Caco-2 (cell line): ENCODE results near the gene KIRREL3. TPM values are rescaled to one million over a fixed set of nuclear protein-coding genes. Genes with fewer than 3 reads are reported as not detected.

Experiments
- BruUV-seq: library from RNA; stranded (reverse); fragments of 400-500 nt; replicated peaks from 2 replicates; lab custom pipeline; 2021; lab: Mats Ljungman, UMichigan
- CTCF ChIA-PET: fragments of 300-600 bp; sonication (Branson Sonifier 250); formaldehyde crosslinking; loops from one replicate; lab custom pipeline; 2022; ENCODE audit warnings: antibody characterized with exemption; lab: Charles Lee
- POLR2A ChIA-PET: fragments of 300-600 bp; sonication (Branson Sonifier 250); formaldehyde crosslinking; loops from one replicate; lab custom pipeline; 2022; ENCODE audit warnings: antibody characterized with exemption; lab: Charles Lee
- DNase-seq, 2 experiments: peaks; one replicate each; pipeline versions ENCODE4 v3.0.0 to v3.0.0-alpha.2; 2020 to 2022
- H3K27me3 ChIP-seq: replicated peaks from 2 replicates; pipeline ENCODE4 v1.6.0; 2011; ENCODE audit warnings: low read length; ENCODE audit not compliant: control insufficient read depth, insufficient read depth
- H3K36me3 ChIP-seq: 2 replicates; pipeline ENCODE4 v1.5.1; 2011; ENCODE audit warnings: low read length; ENCODE audit not compliant: control insufficient read depth, insufficient read depth
- H3K4me1 ChIP-seq: fragments of 250-450 bp; sonication (Bioruptor Pico); 2 replicates; pipeline ENCODE4 v1.5.1; 2020; ENCODE audit warnings: mild to moderate bottlenecking
- H3K4me3 ChIP-seq: 2 replicates; pipeline ENCODE4 v1.5.1; 2011; ENCODE audit warnings: low read depth, mild to moderate bottlenecking, control low read depth, low read length
- H3K9me3 ChIP-seq: fragments of 250-450 bp; sonication (Bioruptor Pico); 2 replicates; pipeline ENCODE4 v1.5.1; 2020; ENCODE audit warnings: mild to moderate bottlenecking, moderate library complexity
- H3K27ac Mint-ChIP-seq: one replicate; pipeline ENCODE4 v1.8.0; 2022; ENCODE audit warnings: mixed read lengths; ENCODE audit not compliant: unreplicated experiment
- H3K27me3 Mint-ChIP-seq: one replicate; pipeline ENCODE4 v1.8.0; 2022; ENCODE audit warnings: mixed read lengths; ENCODE audit not compliant: insufficient read depth, unreplicated experiment
- H3K36me3 Mint-ChIP-seq: one replicate; pipeline ENCODE4 v1.8.0; 2022; ENCODE audit warnings: mild to moderate bottlenecking, mixed read lengths; ENCODE audit not compliant: insufficient read depth, unreplicated experiment
- H3K4me1 Mint-ChIP-seq: one replicate; pipeline ENCODE4 v1.8.0; 2022; ENCODE audit warnings: low read depth, mixed read lengths; ENCODE audit not compliant: unreplicated experiment
- H3K4me3 Mint-ChIP-seq: one replicate; pipeline ENCODE4 v1.8.0; 2022; ENCODE audit warnings: mild to moderate bottlenecking, moderate library complexity, mixed read lengths; ENCODE audit not compliant: unreplicated experiment
- H3K9me3 Mint-ChIP-seq: one replicate; pipeline ENCODE4 v1.8.0; 2022; ENCODE audit warnings: mixed read lengths; ENCODE audit not compliant: unreplicated experiment
- intact Hi-C: fragments of 100-400 bp; cut with micrococcal nuclease; formaldehyde crosslinking; loops from one replicate; pipeline ENCODE4 v1.10.0; 2022; ENCODE audit not compliant: unreplicated experiment
- total RNA-seq: library from RNA; stranded (reverse); gene quantifications from 2 replicates; pipeline ENCODE4 v1.2.3, GENCODE V29; 2022
- TF ChIP-seq, protein P1 (sequence below), 2 experiments: fragments of 200-600 bp in 1 of 2; IDR thresholded peaks; 1 replicate in 1 of 2; 2 replicates in 1 of 2; pipeline versions ENCODE4 v1.5.1 to v1.8.0; 2011 to 2022; ENCODE audit warnings: antibody characterized with exemption in 1 of 2, control low read depth in 1 of 2, inconsistent platforms in 1 of 2, low read depth in 1 of 2, low read length in 1 of 2, mild to moderate bottlenecking in 1 of 2, moderate library complexity in 1 of 2; ENCODE audit not compliant: insufficient read depth in 1 of 2, severe bottlenecking in 1 of 2, unreplicated experiment in 1 of 2

Gene KIRREL3
- total RNA-seq, 1 experiment from 2014 or later = not detected

DNA sequence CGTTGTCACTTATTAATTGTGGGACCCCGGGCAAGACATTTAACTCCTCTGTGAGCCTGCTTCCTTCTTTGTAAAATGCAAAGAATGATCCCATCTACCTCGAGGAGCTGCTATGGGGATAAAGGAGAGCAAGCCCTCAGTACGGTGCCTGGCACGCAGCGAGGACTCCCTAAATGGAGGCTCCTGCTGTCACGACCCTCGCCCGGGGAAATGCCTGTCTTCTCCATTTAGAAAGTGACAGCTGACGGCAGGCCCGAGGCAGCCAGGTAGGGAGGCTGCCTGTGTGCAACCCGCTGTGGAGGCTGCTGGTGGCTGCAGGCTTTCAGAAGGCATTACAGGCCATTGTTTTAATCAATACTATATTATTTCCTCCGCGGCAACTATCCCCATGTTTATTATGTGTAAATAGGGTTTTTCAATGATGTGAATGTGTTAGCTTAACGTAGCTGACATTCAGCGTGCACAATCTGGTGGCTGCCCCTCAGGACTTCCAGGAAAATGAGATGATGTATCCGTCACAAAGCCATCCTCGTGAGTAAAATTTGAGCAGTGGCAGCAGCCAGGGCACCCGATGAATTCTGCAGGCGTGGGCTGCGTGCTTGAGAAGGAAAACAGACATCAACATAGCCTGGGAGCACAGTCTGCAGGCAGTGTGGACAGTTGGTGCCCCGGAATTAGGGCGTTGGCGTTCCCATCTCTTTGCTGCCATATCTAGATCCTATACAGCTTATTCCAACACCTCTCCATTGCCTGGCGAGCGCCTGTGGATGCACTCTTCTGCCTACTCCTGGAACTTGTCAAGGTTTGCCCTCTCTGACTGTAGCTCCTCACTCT, 416.8 kb downstream of the KIRREL3 start:
- DNase-seq = no peak
- Mint-ChIP-seq H3K36me3 (no peaks in the 10 kb centered on the region), H3K27ac (no peak overlapping the region), H3K27me3 (peaks cover 21% of the 10 kb centered on the region), H3K4me3 (no peak overlapping the region), H3K9me3 (no peaks in the 10 kb centered on the region), H3K4me1 (no peaks in the 10 kb centered on the region)
- no peaks in the 10 kb centered on the region for H3K36me3 ChIP-seq
- no TSS peak for BruUV-seq
- ChIA-PET POLR2A (no interaction called here), CTCF (no interaction called here)
- H3K9me3 ChIP-seq = no peaks in the 10 kb centered on the region
- TF ChIP-seq, protein P1, sequence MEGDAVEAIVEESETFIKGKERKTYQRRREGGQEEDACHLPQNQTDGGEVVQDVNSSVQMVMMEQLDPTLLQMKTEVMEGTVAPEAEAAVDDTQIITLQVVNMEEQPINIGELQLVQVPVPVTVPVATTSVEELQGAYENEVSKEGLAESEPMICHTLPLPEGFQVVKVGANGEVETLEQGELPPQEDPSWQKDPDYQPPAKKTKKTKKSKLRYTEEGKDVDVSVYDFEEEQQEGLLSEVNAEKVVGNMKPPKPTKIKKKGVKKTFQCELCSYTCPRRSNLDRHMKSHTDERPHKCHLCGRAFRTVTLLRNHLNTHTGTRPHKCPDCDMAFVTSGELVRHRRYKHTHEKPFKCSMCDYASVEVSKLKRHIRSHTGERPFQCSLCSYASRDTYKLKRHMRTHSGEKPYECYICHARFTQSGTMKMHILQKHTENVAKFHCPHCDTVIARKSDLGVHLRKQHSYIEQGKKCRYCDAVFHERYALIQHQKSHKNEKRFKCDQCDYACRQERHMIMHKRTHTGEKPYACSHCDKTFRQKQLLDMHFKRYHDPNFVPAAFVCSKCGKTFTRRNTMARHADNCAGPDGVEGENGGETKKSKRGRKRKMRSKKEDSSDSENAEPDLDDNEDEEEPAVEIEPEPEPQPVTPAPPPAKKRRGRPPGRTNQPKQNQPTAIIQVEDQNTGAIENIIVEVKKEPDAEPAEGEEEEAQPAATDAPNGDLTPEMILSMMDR (IDR thresholded peaks at IDR 0.05; ENCODE audit: insufficient read depth in 1 of 2, low read depth in 1 of 2, low read length in 1 of 2, severe bottlenecking in 1 of 2, unreplicated experiment in 1 of 2) = no peak
- H3K4me1 ChIP-seq = no peaks in the 10 kb centered on the region
- H3K4me3 ChIP-seq = no peak overlapping the region
- H3K27me3 ChIP-seq = no peaks in the 10 kb centered on the region; the same call in none of the 2 replicates
- intact Hi-C loops = no loop called here

DNA sequence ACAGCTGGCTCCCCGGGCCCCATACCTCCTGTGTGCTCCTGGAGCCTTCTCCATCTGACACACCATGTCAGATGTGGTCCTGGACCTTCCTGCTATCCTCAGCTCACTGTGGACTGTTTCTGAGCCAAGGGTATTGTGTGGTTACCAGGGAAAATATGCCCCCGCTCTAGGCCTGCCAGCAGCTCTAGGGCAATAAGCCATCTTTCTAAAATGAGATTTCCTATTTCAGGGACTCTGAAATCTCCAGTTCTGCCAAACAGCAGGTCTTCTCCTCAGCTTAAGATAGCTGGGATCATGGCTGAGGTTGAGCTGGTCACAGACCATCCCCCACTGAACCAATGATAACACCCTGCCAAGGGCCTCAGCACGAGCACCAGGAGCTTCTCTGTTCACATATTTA, 417.5 kb downstream of the KIRREL3 start:
- Mint-ChIP-seq H3K27me3 (peaks cover 21% of the 10 kb centered on the region), H3K4me1 (no peaks in the 10 kb centered on the region), H3K36me3 (no peaks in the 10 kb centered on the region), H3K9me3 (no peaks in the 10 kb centered on the region), H3K27ac (no peak overlapping the region), H3K4me3 (no peak overlapping the region)
- H3K4me3 ChIP-seq = no peak overlapping the region
- no TSS peak for BruUV-seq
- peaks cover 1% of the 10 kb centered on the region for H3K27me3 ChIP-seq
- CTCF ChIA-PET = no interaction called here
- TF ChIP-seq, protein P1 (IDR thresholded peaks at IDR 0.05; ENCODE audit: insufficient read depth in 1 of 2, low read depth in 1 of 2, low read length in 1 of 2, severe bottlenecking in 1 of 2, unreplicated experiment in 1 of 2) = no peak
- H3K4me1 ChIP-seq = no peaks in the 10 kb centered on the region
- no peaks in the 10 kb centered on the region for H3K9me3 ChIP-seq
- no peak for DNase-seq
- H3K36me3 ChIP-seq = no peaks in the 10 kb centered on the region
- POLR2A ChIA-PET = no interaction called here
- intact Hi-C loops = no loop called here

DNA sequence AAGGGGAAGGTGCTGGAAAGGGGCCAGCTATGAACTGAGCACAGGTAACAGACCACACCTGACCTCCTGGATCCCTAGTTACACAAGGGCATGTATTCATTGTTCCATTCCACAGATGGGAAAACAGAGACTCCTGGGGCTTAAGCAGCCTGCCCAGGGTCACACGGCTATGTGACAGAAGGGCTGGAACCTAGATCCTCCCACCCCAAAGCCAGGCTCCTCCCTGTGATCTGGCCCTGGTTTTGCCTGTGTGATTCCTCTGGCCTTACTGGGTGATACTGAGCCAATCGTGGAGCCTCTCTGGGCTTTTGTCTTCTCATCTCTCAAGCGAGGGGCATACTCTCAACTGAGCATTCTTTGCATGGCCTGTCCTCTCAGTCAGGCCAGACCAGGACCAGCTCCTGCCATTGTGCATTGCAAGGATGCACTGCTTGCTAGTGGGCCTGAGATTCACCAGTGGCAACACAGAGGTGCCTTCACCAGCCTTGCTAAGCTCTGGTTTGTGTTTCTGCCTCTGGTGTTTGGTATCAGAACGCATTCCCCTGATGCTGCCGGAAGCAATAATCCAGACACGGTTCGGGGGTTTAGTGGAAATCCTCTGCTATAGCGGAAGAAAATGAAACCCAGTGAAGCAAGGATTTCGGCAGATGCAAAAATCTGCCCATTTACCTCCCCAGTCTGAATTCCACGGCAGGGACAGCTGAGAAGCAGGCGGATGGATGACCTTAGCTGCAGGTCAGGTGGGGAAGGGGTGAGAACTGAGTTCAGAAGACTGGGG, 418.5 kb downstream of the KIRREL3 start:
- Histone ChIP-seq H3K36me3 (no peaks in the 10 kb centered on the region), H3K9me3 (no peaks in the 10 kb centered on the region), H3K4me1 (no peaks in the 10 kb centered on the region), H3K4me3 (no peak overlapping the region), H3K27me3 (peaks cover 1% of the 10 kb centered on the region)
- BruUV-seq = no TSS peak
- Mint-ChIP-seq H3K9me3 (no peaks in the 10 kb centered on the region), H3K4me1 (no peaks in the 10 kb centered on the region), H3K27me3 (peaks cover 23% of the 10 kb centered on the region), H3K27ac (no peak overlapping the region), H3K4me3 (no peak overlapping the region), H3K36me3 (no peaks in the 10 kb centered on the region)
- ChIA-PET POLR2A (no interaction called here), CTCF (no interaction called here)
- TF ChIP-seq, protein P1 (IDR thresholded peaks at IDR 0.05; ENCODE audit: insufficient read depth in 1 of 2, low read depth in 1 of 2, low read length in 1 of 2, severe bottlenecking in 1 of 2, unreplicated experiment in 1 of 2) = no peak
- intact Hi-C loops = no loop called here
- DNase-seq = no peak
